ENCODE data around the gene KDM6A.

DNA sequence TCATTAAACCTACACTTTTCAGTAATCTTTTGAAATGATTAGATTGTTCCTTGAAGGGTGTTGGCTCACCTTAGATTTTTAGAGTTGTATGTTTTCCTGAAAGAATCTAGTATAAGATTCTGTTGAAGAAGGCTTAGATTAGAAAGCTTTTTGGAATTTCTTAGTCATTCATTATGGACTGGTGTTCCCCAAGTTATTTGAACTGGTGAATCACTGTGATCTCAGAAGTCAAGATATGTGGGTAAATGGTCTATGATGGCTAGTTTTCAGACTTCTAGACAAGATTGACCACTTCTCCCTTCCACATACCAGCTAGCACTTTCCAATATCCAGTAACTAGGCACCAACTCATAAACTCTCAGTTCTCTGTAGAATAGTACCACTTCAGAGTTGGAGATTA lies 138.1 kb downstream of the KDM6A start:
- TF ChIP-seq EP300 (IDR thresholded peaks at IDR 0.05; ENCODE audit: low read depth) (no peak), POLR2A (IDR thresholded peaks at IDR 0.05) (no peak)

Measured in transverse colon (tissue), 1 donor.